ENCODE data around the gene IFT27.

Gene IFT27

DNA sequence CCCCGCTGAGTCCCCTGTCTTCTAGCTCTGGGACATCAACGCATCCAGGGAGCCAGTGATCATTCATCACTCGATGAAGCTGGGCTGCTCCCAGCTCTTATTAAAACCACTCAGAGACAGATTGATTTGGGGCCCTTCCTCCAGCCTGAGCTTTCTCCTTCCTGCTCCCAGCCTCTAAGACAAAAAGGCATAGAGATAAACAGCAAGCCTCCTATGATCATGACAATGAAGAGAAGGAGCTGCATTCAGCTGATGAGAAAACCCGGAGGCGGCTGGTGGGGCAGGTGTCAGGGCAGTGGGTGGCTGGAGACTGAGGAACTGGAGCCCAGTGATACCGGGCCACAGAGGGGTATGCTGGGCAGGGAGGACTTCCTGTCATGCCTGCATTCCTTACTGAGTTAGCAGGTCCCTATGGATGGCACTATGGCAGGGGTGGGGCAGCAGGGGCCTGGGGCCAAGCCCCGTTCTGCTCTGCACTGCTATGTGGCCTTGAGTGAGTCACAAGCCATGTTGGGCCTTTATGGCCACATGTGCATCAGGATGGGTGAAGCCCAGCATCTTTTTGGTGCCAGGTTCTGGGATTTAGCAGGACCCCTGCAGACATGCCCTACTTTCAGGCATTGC, 20.7 kb upstream of the IFT27 start:
- no peak for DNase-seq

GRCh38 chr22:36795633-36796032, 19.7 kb upstream of the IFT27 start:
- DNase-seq: no peak

GRCh38 chr22:36790648-36791047, 14.7 kb upstream of the IFT27 start:
- DNase-seq: peak; percentile 30

GRCh38 chr22:36787204-36787988, 11.5 kb upstream of the IFT27 start:
- no peak for DNase-seq

DNA sequence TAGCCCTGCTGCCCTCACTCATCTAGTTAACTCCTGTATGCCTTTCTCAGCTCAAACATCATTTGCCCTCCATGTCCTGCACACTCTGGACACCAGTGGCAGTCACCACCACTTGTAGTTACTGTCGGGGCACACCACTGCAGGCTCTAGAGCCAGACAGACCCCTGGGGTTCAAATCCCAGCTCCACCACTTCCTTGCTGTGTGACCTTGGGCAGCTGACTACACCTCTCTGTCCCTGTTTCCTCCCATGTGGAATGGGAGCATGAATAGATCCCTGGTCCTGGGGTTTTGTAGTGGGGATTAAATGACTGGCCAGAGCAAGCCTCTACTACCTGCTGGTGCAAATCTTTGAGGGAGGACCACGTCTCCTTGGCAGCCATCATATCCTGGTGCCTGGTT, 7.8 kb upstream of the IFT27 start:
- DNase-seq: no peak

DNA sequence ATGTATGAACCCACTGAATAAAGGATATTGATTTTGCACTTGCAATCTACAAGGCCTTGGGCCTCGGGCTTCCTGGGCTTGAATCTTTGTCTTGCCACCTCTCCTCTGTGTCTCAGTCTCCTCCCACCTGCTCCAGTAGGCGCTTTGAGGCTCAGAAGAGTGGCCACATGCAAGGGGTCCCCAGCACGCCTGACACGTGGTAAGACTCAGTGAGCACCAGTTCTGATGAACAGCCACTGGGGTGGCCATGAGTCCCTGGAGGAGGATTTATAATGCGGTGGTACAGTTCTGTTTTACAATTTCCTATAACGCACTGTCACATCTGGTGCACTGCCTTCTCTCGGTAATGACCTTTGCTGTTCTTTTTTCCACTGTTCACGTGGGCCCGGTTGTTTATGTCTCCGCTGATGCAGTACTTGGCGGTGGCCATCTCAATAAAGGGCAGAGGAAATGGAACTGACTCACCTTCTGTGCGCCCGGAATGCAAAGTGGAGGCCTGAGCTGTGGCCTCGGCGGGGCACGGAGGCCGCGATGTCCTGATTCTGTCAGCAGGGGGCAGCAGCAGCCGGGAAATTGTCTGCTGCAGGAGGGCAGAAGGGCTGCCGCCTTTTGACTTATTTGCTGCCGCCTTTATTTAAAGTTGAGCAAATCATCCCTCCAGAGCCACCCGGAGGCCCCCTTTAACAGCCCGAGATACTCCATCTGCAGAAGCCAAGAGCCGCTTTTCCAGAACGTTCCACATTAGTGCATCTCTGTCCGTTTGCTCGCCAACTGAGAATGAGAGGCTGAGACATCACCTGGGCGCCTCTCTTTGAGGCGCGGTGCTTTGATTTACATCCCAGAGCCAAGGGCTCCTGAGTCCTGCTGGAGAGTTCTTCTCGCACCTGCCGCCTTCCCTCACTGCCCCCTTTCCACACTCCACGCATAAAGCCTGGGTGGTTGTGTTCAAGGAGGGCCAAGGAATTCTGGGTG, 6.0 kb upstream of the IFT27 start:
- DNase-seq: peak; percentile 83

DNA sequence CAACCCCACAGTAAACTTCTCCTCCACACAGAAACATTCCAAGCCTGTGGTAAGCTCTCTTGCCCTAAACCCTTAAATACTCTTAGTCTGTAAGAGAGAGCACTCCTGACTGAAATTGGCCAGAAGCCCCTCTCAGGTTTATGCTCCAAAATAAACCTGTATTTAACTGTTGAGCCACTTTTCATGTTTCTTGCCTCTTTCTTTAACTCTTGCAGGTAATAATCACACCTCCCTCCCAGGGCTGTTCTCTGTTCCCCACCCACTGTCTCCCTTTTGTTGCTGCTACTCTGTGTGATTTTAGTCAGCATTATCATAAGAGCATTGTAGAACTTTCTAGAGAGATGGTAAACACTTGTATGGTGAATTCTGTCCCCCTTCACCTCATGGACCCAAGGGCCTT, 2.1 kb upstream of the IFT27 start:
- no peak for DNase-seq

DNA sequence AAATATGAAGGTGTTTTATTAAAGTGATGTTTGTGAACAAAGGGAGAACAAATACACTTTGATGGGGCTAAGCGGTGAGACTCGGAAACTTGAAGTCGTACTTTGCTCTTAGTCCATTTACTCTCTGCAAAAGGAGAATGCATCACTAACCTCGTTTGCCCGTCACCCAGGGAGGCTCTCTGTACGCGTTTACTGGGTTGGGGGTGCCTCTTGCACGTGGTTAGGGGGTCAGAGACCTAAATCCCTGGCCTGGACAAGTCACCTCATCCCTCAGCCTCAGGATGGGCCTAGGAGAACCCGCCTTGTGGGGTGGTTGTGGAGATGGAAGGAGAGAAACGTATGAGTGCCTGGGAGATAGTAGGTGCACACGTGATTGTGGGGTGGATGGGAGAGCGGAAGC, 803 bp upstream of the IFT27 start:
- peak; percentile 26 for DNase-seq

DNA sequence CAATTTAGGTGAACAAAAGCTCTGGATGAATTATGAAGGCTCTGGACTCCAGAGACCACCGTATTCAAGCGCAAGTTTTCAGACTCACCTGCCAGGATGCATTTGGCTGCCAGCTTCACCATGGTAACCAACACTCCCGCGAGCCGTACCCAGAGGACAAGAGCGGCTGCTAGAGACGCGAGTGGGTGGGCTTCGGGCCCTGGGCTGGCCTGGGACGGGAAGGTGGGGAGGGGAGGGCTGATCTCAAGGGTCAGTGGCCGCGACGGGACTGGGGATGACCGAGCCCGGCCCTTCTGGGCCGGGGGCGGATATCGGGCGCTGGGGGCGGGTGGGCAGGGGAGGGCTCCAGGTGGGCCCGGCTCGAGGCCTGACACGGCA, 344 bp downstream of the IFT27 start:
- DNase-seq: peak; percentile 27

GRCh38 chr22:36773935-36774334, 2.0 kb downstream of the IFT27 start:
- peak; percentile 80 for DNase-seq

GRCh38 chr22:36772451-36772850, 3.5 kb downstream of the IFT27 start:
- DNase-seq: no peak

- no peak for DNase-seq
Measured at GRCh38 chr22:36771356-36772063, 4.4 kb downstream of the IFT27 start.

GRCh38 chr22:36770513-36771231, 5.2 kb downstream of the IFT27 start:
- DNase-seq: no peak

DNA sequence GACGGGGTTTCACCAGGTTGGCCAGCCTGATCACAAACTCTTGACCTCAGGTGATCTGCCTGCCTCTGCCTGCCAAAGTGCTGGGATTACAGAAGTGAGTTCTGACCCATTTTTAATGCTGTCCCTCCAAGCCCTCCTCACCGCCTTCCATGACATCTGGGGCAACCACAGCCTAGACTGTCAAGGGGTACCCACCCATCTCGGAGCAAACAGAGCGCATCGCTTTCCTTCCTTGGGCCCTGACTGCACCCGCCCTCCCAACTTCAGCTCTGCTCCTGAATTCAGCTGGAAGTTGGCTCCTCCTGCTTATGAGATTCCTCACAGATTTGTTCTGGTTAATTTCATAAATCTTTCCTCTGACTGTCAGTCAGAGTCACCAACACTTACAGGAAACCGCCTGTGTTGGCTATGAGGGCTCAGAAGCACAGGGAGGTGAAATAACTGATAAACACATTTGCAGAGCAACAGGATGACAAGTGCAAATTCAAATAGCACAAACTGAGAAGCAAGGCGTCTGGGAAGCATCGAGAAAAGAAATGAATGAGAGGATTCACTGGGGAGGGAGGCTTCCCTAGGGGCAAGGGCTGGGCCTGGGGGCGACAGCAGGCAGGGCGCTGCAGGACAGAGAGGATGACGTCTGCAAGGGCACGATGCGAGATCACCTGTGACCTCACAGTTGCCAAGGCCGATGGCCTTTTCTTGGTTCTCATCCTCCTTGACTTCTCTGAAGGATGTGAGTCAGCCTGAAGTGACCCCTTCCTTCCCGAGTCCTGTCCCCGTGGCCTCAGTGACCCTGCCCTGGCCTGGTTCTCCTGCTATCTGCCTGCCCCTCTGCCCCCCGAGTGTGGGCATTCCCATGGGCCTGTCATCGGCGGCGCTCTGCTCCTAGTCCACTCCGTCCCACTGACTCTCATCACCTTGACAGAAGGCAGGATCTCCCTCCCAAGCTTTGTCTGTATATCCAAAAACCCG, 6.1 kb downstream of the IFT27 start:
- no peak for DNase-seq

GRCh38 chr22:36768616-36769015, 7.3 kb downstream of the IFT27 start:
- DNase-seq: no peak

GRCh38 chr22:36768141-36768540, 7.8 kb downstream of the IFT27 start:
- DNase-seq: no peak

- no peak for DNase-seq
Measured at GRCh38 chr22:36767035-36767775, 8.7 kb downstream of the IFT27 start.

DNA sequence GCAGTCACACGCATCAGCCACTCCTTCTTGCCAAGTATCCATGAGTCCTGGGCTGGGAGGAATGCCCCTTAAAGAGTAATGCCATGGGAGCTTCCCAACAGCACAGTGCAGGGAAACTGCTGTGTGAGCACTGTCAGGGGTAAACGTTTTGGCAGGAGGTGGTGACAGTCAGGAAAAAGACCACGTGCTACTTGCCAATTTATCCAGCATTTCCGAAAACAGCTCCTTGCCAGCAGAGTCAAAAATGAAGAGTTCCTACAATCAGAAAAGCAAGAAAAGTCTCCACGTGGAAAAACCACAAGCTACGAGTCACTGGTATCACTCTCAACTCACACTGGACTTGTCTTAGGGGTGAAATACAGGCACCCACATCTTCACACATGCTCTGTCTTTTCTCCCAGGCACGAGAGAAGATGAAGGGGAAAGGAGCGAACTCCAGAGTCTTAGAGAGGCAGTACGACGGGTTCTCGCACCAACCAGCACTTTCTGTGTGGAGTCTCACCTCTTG, 9.9 kb downstream of the IFT27 start:
- no peak for DNase-seq

DNA sequence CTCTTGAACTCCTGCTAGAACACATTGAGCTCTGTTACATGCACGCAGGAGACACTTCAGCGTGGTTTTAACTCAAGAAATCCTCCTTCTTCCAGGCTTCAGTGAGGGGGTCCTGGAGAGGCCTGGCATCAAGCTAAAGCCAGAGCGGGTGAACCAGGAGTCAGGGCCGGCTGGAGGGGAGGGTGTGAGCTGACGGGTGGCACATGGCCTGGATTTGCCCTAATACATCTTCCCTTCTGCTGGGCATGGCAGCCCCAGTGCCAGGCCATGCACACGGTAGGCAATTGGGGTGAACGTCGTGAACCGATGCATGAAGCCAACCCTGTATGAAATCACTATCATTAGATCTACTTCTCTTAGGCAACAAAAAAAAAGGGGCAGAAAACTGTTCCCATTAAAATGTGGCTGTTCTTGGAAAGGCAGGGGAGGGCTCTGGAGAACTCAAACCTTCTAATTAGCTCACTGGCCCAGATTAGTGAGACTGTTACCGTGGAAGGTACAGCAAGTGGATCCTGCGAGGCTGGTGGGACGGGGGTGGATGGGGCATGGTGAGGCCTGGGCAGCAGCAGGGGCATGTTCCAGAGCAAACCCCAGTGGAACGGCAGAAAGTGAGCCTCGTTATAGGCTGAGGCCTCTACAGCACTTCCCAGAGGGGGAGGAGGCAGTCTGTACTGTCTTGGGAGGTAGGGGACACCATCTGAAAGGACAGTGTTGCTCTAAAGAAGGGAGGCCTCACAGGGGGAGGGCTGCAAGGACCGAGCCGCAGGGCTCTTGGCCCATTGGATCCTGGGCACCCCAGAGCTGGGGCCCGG, 10.6 kb downstream of the IFT27 start:
- no peak for DNase-seq
